Measurements from ENCODE around the gene AQP12B. TPM values are rescaled to one million over a fixed set of nuclear protein-coding genes. Genes with fewer than 3 reads are reported as not detected.

AQP12B gene
- total RNA-seq, 1 experiment from 2014 or later = not detected

- Mint-ChIP-seq H3K4me1 (peaks cover 9 to 17% of the 10 kb centered on the region in 2 experiments), H3K9me3 (peaks cover 4% of the 10 kb centered on the region in 2 experiments; a peak in 3 of 5 replicates), H3K36me3 (ENCODE audit: insufficient read depth in 1 of 3, low read depth in 3 of 3) (no peaks in the 10 kb centered on the region; a peak in 2 of 7 replicates), H3K27ac (no peak overlapping the region; a peak in 1 of 7 replicates), H3K4me3 (no peak overlapping the region), H3K27me3 (ENCODE audit: low read depth) (peaks cover 56% of the 10 kb centered on the region)
- no peaks in the 10 kb centered on the region for H3K9me3 ChIP-seq (ENCODE audit: control insufficient read depth, low read depth, low read length)
- no peak overlapping the region for H4K8ac ChIP-seq (replicated peaks; ENCODE audit: insufficient read length, low read depth, low read length)
- no peak overlapping the region for H4K5ac ChIP-seq (ENCODE audit: insufficient read length, low read depth, low read length)
- no peak overlapping the region for H3K56ac ChIP-seq (ENCODE audit: insufficient read length, low read depth, low read length)
- no peak overlapping the region for H2BK5ac ChIP-seq (ENCODE audit: insufficient read length, low read length)
- no peak overlapping the region for H3K9ac ChIP-seq (ENCODE audit: extremely low read depth, insufficient read length, low read length)
- no CpG with 5 or more reads among the region's 22 CpGs for WGBS (ENCODE audit: extremely low coverage, insufficient read length, low lambda C conversion rate)
- H3K23me2 ChIP-seq (ENCODE audit: insufficient read length, low read depth, low read length, poor library complexity, severe bottlenecking) = no peaks in the 10 kb centered on the region
- H2AK5ac ChIP-seq (ENCODE audit: insufficient read length, low read length) = no peak overlapping the region
- H3K79me2 ChIP-seq (ENCODE audit: insufficient read depth, low read length) = no peaks in the 10 kb centered on the region
- no peak overlapping the region for H2BK120ac ChIP-seq (ENCODE audit: low read depth, low read length, poor library complexity, severe bottlenecking)
- DNase-seq = peak; percentile 9
- H3K14ac ChIP-seq (ENCODE audit: insufficient read depth, low read length) = no peak overlapping the region; the same call in 1 of the 2 replicates
- H3K4me1 ChIP-seq (ENCODE audit: insufficient read depth, low read length) = no peaks in the 10 kb centered on the region
- no peaks in the 10 kb centered on the region for H4K20me1 ChIP-seq (ENCODE audit: control insufficient read depth, insufficient read depth, insufficient read length)
- no peak overlapping the region for H2BK20ac ChIP-seq (ENCODE audit: low read depth, low read length, poor library complexity, severe bottlenecking)
- no peaks in the 10 kb centered on the region for H3K79me1 ChIP-seq (ENCODE audit: insufficient read depth, low read depth, low read length, poor library complexity, severe bottlenecking)
- no peak overlapping the region for H3K23ac ChIP-seq (ENCODE audit: insufficient read length, low read depth, low read length)
- H3K27ac ChIP-seq (ENCODE audit: insufficient read length, low read depth, low read length) = no peak overlapping the region
- no peak overlapping the region for H2AFZ ChIP-seq (ENCODE audit: low read length)
- H3K4me2 ChIP-seq (ENCODE audit: insufficient read depth, insufficient read length, low read length) = no peak overlapping the region
- no peak overlapping the region for H4K91ac ChIP-seq (ENCODE audit: insufficient read length, low read depth, low read length)
- no peak overlapping the region for H2BK12ac ChIP-seq (ENCODE audit: insufficient read length, low read depth, low read length)
- no peak for TF ChIP-seq CTCF (conservative IDR thresholded peaks at IDR 0.05)
- H3K4ac ChIP-seq (ENCODE audit: low read depth, low read length) = no peak overlapping the region
- H3K18ac ChIP-seq (ENCODE audit: insufficient read length, low read depth, low read length) = no peak overlapping the region
- no peak overlapping the region for H2BK15ac ChIP-seq (ENCODE audit: low read depth, low read length)
- H3K27me3 ChIP-seq (ENCODE audit: insufficient read depth, low read length) = no peaks in the 10 kb centered on the region
- no peak overlapping the region for H3T11ph ChIP-seq (ENCODE audit: low read length)
Measured at GRCh38 chr2:240647503-240648154, 35.1 kb downstream of the AQP12B start.
